GM12878 (cell line): ENCODE measurements around the gene PCSK6. TPM values are rescaled to one million over a fixed set of nuclear protein-coding genes. Genes with fewer than 3 reads are reported as not detected.

Source experiments
- ATAC-seq: fragments of 200-7000 bp; cut with Tn5 transposase; 3 replicates; pipeline ENCODE4 v1.9.1; 2020; ENCODE audit warnings: mild to moderate bottlenecking, moderate library complexity
- BruUV-seq: library from RNA; stranded (reverse); fragments of 400-500 nt; replicated peaks from 2 replicates; lab custom pipeline; 2021; lab: Mats Ljungman, UMichigan
- CTCF ChIA-PET: fragments of 300-600 bp; sonication (Branson Sonifier 250); formaldehyde crosslinking; extraction: SDS; loops from one replicate; lab custom pipeline; 2021; ENCODE audit warnings: inconsistent platforms; lab: Yijun Ruan, JAX
- POLR2A ChIA-PET: fragments of 350-600 bp; formaldehyde crosslinking; extraction: SDS; loops from one replicate; lab custom pipeline; 2021; ENCODE audit warnings: inconsistent platforms; lab: Charles Lee
- RAD21 ChIA-PET: fragments of 300-600 bp; sonication (Branson Sonifier 250); formaldehyde crosslinking; loops from one replicate; lab custom pipeline; 2023; ENCODE audit warnings: antibody characterized with exemption; ENCODE audit not compliant: unreplicated experiment; lab: Charles Lee
- SMC1A ChIA-PET: fragments of 300-600 bp; sonication (Branson Sonifier 250); formaldehyde crosslinking; loops from one replicate; lab custom pipeline; 2023; ENCODE audit not compliant: unreplicated experiment, uncharacterized antibody; lab: Charles Lee
- DNase-seq: peaks from one replicate; pipeline ENCODE4 v3.0.0-alpha.2; 2011; ENCODE audit warnings: low read depth, low spot score
- FAIRE-seq: peaks from 3 replicates; lab custom pipeline; 2011; peaks lifted over from hg19 to GRCh38; lab: Jason Lieb, UNC
- H2AFZ ChIP-seq: 2 replicates; pipeline ENCODE4 v1.6.0; 2011; ENCODE audit warnings: low read depth, low read length, control low read depth; ENCODE audit not compliant: control insufficient read depth
- H3K27ac ChIP-seq: 2 replicates; pipeline ENCODE4 v1.5.1; 2011; ENCODE audit warnings: control low read depth; ENCODE audit not compliant: control insufficient read depth, insufficient read depth
- H3K27me3 ChIP-seq, 2 experiments: replicated peaks in 1 of 2; 2 replicates each; pipeline versions ENCODE4 v1.6.0 to v1.6.1; 2011; ENCODE audit warnings: low read length in 1 of 2; ENCODE audit not compliant: control insufficient read depth in 2 of 2, insufficient read depth in 2 of 2
- H3K36me3 ChIP-seq, 2 experiments: 2 replicates each; pipeline ENCODE4 v1.5.1; 2011; ENCODE audit warnings: low read length in 1 of 2; ENCODE audit not compliant: control insufficient read depth in 2 of 2, insufficient read depth in 2 of 2
- H3K4me1 ChIP-seq: 2 replicates; pipeline ENCODE4 v1.6.1; 2011; ENCODE audit warnings: mild to moderate bottlenecking, low read length, moderate library complexity, mixed read lengths; ENCODE audit not compliant: control insufficient read depth, insufficient read depth
- H3K4me2 ChIP-seq: 2 replicates; pipeline ENCODE4 v1.6.0; 2011; ENCODE audit warnings: control low read depth; ENCODE audit not compliant: control insufficient read depth, insufficient read depth
- H3K4me3 ChIP-seq: fragments of 200-600 bp; sonication (generic); 2 replicates; pipeline ENCODE4 v1.5.1; 2016
- H3K79me2 ChIP-seq: 2 replicates; pipeline ENCODE4 v1.6.0; 2011; ENCODE audit warnings: low read length; ENCODE audit not compliant: control insufficient read depth, insufficient read depth
- H3K9ac ChIP-seq: 2 replicates; pipeline ENCODE4 v1.8.0; 2011; ENCODE audit warnings: low read length, control low read depth, mixed read lengths; ENCODE audit not compliant: control insufficient read depth, insufficient read depth
- H3K9me3 ChIP-seq: replicated peaks from 3 replicates; pipeline ENCODE4 v1.5.1; 2011; ENCODE audit warnings: mild to moderate bottlenecking, low read length; ENCODE audit not compliant: control insufficient read depth, insufficient read depth
- H4K20me1 ChIP-seq: 2 replicates; pipeline ENCODE4 v1.6.0; 2011; ENCODE audit not compliant: control insufficient read depth, insufficient read depth
- BCL3 ChIP-seq: IDR thresholded peaks from 2 replicates; pipeline ENCODE4 v1.6.1; 2011; ENCODE audit warnings: borderline replicate concordance, low read depth, mild to moderate bottlenecking, moderate library complexity, low read length; ENCODE audit not compliant: insufficient read depth, poor library complexity, severe bottlenecking
- PBX3 ChIP-seq: IDR thresholded peaks from 2 replicates; pipeline ENCODE4 v1.6.1; 2011; ENCODE audit warnings: mild to moderate bottlenecking, low read depth, low read length, moderate library complexity; ENCODE audit not compliant: insufficient replicate concordance
- TBL1XR1 ChIP-seq: IDR thresholded peaks from 2 replicates; pipeline ENCODE4 v1.6.1; 2012; ENCODE audit warnings: low read depth, low read length, improper control_type of control experiment
- WGBS: methylation state at CpG from one replicate; pipeline ENCODE4 v1.1.6; 2016; ENCODE audit warnings: low lambda C conversion rate; ENCODE audit not compliant: insufficient replicate concordance, insufficient coverage; ENCODE audit errors: missing lambda C conversion rate; 5-methylcytosine and 5-hydroxymethylcytosine counted together
- in situ Hi-C: fragments of 300-500 bp; cut with MboI; formaldehyde crosslinking; loops from 9 replicates; pipeline ENCODE4 v1.14.3; 2018; ENCODE audit warnings: mixed read lengths
- intact Hi-C: fragments of 100-400 bp; cut with micrococcal nuclease; formaldehyde crosslinking; loops from one replicate; pipeline ENCODE4 v1.14.2; 2022; ENCODE audit not compliant: unreplicated experiment
- polyA plus RNA-seq, 11 experiments: library from polyadenylated mRNA; depleted of rRNA in 4 of 11; unstranded in 6 of 11; stranded (reverse) in 5 of 11; fragments of >200 nt; fragmentation: Nextera tagmentation in 4 of 11; fragmentation: Illumina TruSeq in 1 of 11; extraction: Ambion mirVana in 4 of 11; extraction: Trizol in 1 of 11; gene quantifications; 1 replicate in 1 of 11; 2 replicates in 10 of 11; pipeline versions ENCODE4 v1.2.1 to v1.2.3, GENCODE V29; 2011 to 2016; ENCODE audit warnings: inconsistent platforms in 2 of 11, missing spikeins in 2 of 11, low read depth in 1 of 11
- total RNA-seq, 4 experiments: library from RNA; depleted of rRNA in 3 of 4; stranded (reverse); fragments of >200 nt in 3 of 4; fragmentation: Illumina TruSeq in 1 of 4; extraction: Trizol in 1 of 4; gene quantifications; 2 replicates each; pipeline versions ENCODE4 v1.2.1 to v1.2.3, GENCODE V29; 2013 to 2021

The PCSK6 gene
- total and polyA plus RNA-seq, 10 of the 15 experiments (the other 5 are each of a cell fraction or from before 2014, with no cell fraction given), result 0.19 to 0.67 (median 0.25) TPM; not detected in 4

GRCh38 chr15:101397521-101398003 lies 91.9 kb downstream of the PCSK6 start (continued):
- TF ChIP-seq PBX3 (no peak), TBL1XR1 (no peak)
- TF ChIP-seq, all 136 proteins: peak for 0

DNA sequence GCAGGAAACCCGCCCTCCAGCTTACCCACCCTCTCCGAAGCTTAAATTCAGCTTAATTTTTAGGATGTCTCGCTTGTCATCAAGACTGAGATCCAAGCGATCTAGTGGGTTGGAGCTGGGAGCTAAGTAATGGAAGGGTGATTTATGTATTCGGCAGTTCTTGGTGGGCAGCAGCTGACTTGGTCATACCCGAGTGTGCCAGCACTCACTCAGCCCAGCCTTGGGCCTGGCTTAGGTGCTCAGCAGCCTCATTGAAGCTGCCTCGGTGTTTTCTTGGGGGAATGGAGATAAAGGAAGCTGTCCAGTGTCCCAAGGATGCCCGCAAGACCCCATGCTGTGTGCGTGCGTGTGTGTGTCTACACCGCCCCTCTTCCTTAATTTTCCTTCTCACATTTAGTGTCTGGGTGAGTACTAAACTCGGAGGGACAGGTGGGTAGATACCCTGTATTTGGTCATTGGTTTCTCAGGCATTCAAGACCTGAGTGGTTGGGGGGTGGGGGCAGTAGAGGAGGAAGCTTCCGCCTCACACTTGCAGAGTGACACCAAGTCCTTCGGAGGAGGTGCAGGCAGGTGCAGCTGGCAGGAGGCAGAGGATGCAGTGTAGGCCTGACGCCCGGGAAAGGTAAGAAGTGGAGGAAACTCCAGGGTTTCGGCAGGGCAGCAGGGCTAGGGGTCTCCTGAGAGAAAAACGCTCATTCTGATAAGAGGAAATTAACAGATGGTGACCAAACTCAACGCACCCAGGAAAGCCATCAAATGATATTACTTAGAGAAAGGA lies 92.8 kb downstream of the PCSK6 start:
- CTCF ChIA-PET, result no interaction called here
- SMC1A ChIA-PET, result interaction anchor here (1.2 kb wide), 1 partner anchor 8 kb away, joined by 3 read pairs; no protein-coding TSS in a partner anchor
- no peak for ATAC-seq
- Histone ChIP-seq H3K4me3 (no peak overlapping the region), H3K79me2 (no peaks in the 10 kb centered on the region), H4K20me1 (no peaks in the 10 kb centered on the region), H3K4me1 (peaks cover 3% of the 10 kb centered on the region), H3K27me3 (peaks cover 0 to 5% of the 10 kb centered on the region in 2 experiments; a peak in 3 of 4 replicates), H3K36me3 (no peaks in the 10 kb centered on the region), H3K4me2 (no peak overlapping the region), H2AFZ (no peak overlapping the region), H3K27ac (no peak overlapping the region), H3K9me3 (no peaks in the 10 kb centered on the region), H3K9ac (no peak overlapping the region)
- no peak for DNase-seq
- no TSS peak for BruUV-seq
- no peak for FAIRE-seq
- RAD21 ChIA-PET, result no interaction called here
- in situ Hi-C loops, result no loop called here
- TF ChIP-seq BCL3, result no peak
- WGBS, result 45% methylated on average over 18 of the region's 19 CpGs
- POLR2A ChIA-PET, result no interaction called here
- intact Hi-C loops, result no loop called here
